Heart left ventricle (tissue), 16 donors: ENCODE results near the gene JAKMIP3. TPM values are rescaled to one million over a fixed set of nuclear protein-coding genes. Genes with fewer than 3 reads are reported as not detected.

Source experiments
- ATAC-seq, 4 donors: fragments of 200-7000 bp; cut with Tn5 transposase; one replicate each; pipeline ENCODE4 v1.9.1; 2020 to 2022; ENCODE audit warnings: moderate library complexity in 4 of 4, mild to moderate bottlenecking in 3 of 4, moderate number of reproducible peaks in 1 of 4
- DNase-seq, 5 donors: peaks; one replicate each; pipeline ENCODE4 v3.0.0-alpha.2; 2020
- H3K27ac ChIP-seq, 12 donors: fragments of 200-600 bp; sonication (generic) in 4 of 12; one replicate each; pipeline versions ENCODE4 v1.5.0 to v1.8.0; 2016 to 2022; ENCODE audit warnings: mild to moderate bottlenecking in 2 of 12
- H3K27me3 ChIP-seq, 9 donors: fragments of 200-600 bp; sonication (generic) in 2 of 9; one replicate each; pipeline versions ENCODE4 v1.5.1 to v1.8.0; 2016 to 2022; ENCODE audit warnings: mild to moderate bottlenecking in 3 of 9
- H3K36me3 ChIP-seq, 9 donors: fragments of 200-600 bp; sonication (generic) in 2 of 9; one replicate each; pipeline versions ENCODE4 v1.5.0 to v1.8.0; 2018 to 2022; ENCODE audit warnings: mild to moderate bottlenecking in 2 of 9
- H3K4me1 ChIP-seq, 12 donors: fragments of 200-600 bp; sonication (generic) in 4 of 12; one replicate each; pipeline versions ENCODE4 v1.5.0 to v1.8.0; 2016 to 2022; ENCODE audit warnings: mild to moderate bottlenecking in 3 of 12
- H3K4me3 ChIP-seq, 12 donors: fragments of 200-600 bp; sonication (generic) in 4 of 12; one replicate each; pipeline versions ENCODE4 v1.5.0 to v1.8.0; 2017 to 2022; ENCODE audit warnings: mild to moderate bottlenecking in 9 of 12, moderate library complexity in 4 of 12
- H3K9me3 ChIP-seq, 12 donors: fragments of 200-600 bp; sonication (generic) in 4 of 12; one replicate each; pipeline versions ENCODE4 v1.5.0 to v1.8.0; 2016 to 2022; ENCODE audit warnings: mild to moderate bottlenecking in 1 of 12
- CTCF ChIP-seq, 12 donors: fragments of 200-600 bp; sonication (generic) in 4 of 12; IDR thresholded peaks; one replicate each; pipeline versions ENCODE4 v1.5.0 to v1.8.0; 2018 to 2022; ENCODE audit warnings: antibody characterized with exemption in 12 of 12, mild to moderate bottlenecking in 5 of 12
- POLR2A ChIP-seq, 2 donors: fragments of 450-650 bp; IDR thresholded peaks; one replicate each; pipeline ENCODE4 v1.6.1; 2017; ENCODE audit warnings: antibody characterized with exemption in 2 of 2, mild to moderate bottlenecking in 2 of 2, moderate library complexity in 2 of 2
- WGBS, 4 donors: extraction: QIAGEN DNeasy Blood & Tissue Kit in 2 of 4; methylation state at CpG; one replicate each; pipeline versions ENCODE4 v1.1.5 to v1.1.7; 2013 to 2018; 5-methylcytosine and 5-hydroxymethylcytosine counted together
- intact Hi-C, 10 donors: fragments of 100-400 bp; cut with DNase I; formaldehyde crosslinking; loops; one replicate each; pipeline versions ENCODE4 v1.11.1 to v1.14.2; 2022
- polyA plus RNA-seq, 2 donors: library from polyadenylated mRNA; stranded (reverse); fragments of 200-250 nt; gene quantifications; one replicate each; pipeline ENCODE4 v1.2.3, GENCODE V29; 2013
- total RNA-seq, 9 donors: library from RNA; depleted of rRNA in 2 of 9; stranded (reverse); fragments of >200 nt in 2 of 9; fragmentation: NEBNext Ultra II Directional in 3 of 9; extraction: Animal tissue kit (Norgen Biotek cat#: 25700) in 3 of 9; gene quantifications; one replicate each; pipeline versions ENCODE4 v1.1.0 to v1.2.4, GENCODE V29; 2016 to 2023
- donor health status: ischemic (EF 13 %, LVEDD 7.1; RV severe dilation, severe dysfunction).
- donor health status: healthy with polysubstance abuse.
- donor health status: DM: no; HTN: yes; CAD: no.
- donor health status: DM: no; HTN: no; CAD: no.
- donor health status: ischemic (EF 25% LVEDD 6.9; RV normal size, moderate dysfunction).
- donor health status: ischemic (EF 25% LVEDD 5.7; RV mildly dilated, moderate dysfunction).
- donor health status: healthy.
- donor health status: DM: yes; HTN: yes; CAD: no.
- donor health status: ischemic (EF 35%, LVEDD 5.7; RV mildly dilated, moderate dysfunction).
- donor health status: nonischemic (EF 11% LVEDD 7.7; RV severe dilation, severe dysfunction).
- donor health status: DM: yes; HTN: yes; CAD: no.
- donor health status: PGD.
- donor health status: ischemic (EF 29% LVEDD 5.4; RV normal size, mild dysfunction).
- donor health status: nonischemic (EF 23%, LVEDD 6.1; RV moderate dilation, normal function).

Gene JAKMIP3
- total and polyA plus RNA-seq, 11 donors = 0.06 to 3.1 (median 1.3) TPM

- no peak overlapping the region for H3K4me3 ChIP-seq
- intact Hi-C loops = no loop called here
Measured at GRCh38 chr10:132061030-132061429, 4.7 kb upstream of the JAKMIP3 start.

GRCh38 chr10:132061465-132061864 is 4.3 kb upstream of the JAKMIP3 start:
- H3K27me3 ChIP-seq = no peaks in the 10 kb centered on the region
- H3K27ac ChIP-seq = no peak overlapping the region
- H3K4me3 ChIP-seq = no peak overlapping the region
- H3K4me1 ChIP-seq = peaks cover 0 to 22% (median 5%) of the 10 kb centered on the region in 12 donors
- TF ChIP-seq POLR2A (IDR thresholded peaks at IDR 0.05) (no peak), CTCF (IDR thresholded peaks at IDR 0.05) (no peak)
- H3K9me3 ChIP-seq = no peaks in the 10 kb centered on the region
- no peaks in the 10 kb centered on the region for H3K36me3 ChIP-seq
- 86 to 90% (median 88%) methylated on average over 6 of the region's 6 CpGs for WGBS, 4 donors
- ATAC-seq (no peak), DNase-seq (no peak)
- intact Hi-C loops = no loop called here

More at GRCh38 chr10:132061030-132061429, 4.7 kb upstream of the JAKMIP3 start:
- no peak overlapping the region for H3K27ac ChIP-seq
- TF ChIP-seq POLR2A (IDR thresholded peaks at IDR 0.05) = no peak
- no peak for TF ChIP-seq CTCF (IDR thresholded peaks at IDR 0.05)
- H3K36me3 ChIP-seq = no peaks in the 10 kb centered on the region
- 92 to 95% (median 95%) methylated on average over 18 of the region's 18 CpGs for WGBS, 4 donors
- peaks cover 0 to 18% (median 5%) of the 10 kb centered on the region in 12 donors for H3K4me1 ChIP-seq
- no peaks in the 10 kb centered on the region for H3K9me3 ChIP-seq
- H3K27me3 ChIP-seq = no peaks in the 10 kb centered on the region
- DNase-seq (peak in 1 of 5 donors; percentile 5), ATAC-seq (no peak)

- 80 to 95% (median 86%) methylated on average over 11 of the region's 11 CpGs for WGBS, 4 donors
- H3K4me3 ChIP-seq = no peak overlapping the region
- DNase-seq (peak in 1 of 5 donors; percentile 30), ATAC-seq (no peak)
- H3K4me1 ChIP-seq = peaks cover 0 to 26% (median 6%) of the 10 kb centered on the region in 12 donors
- no peak for TF ChIP-seq CTCF (IDR thresholded peaks at IDR 0.05)
- no peak for TF ChIP-seq POLR2A (IDR thresholded peaks at IDR 0.05)
- no peaks in the 10 kb centered on the region for H3K9me3 ChIP-seq
- intact Hi-C loops = no loop called here
- H3K36me3 ChIP-seq = no peaks in the 10 kb centered on the region
- H3K27me3 ChIP-seq = no peaks in the 10 kb centered on the region
- no peak overlapping the region for H3K27ac ChIP-seq
Measured at GRCh38 chr10:132062116-132062515, 3.6 kb upstream of the JAKMIP3 start.

GRCh38 chr10:132062641-132063390 is 2.9 kb upstream of the JAKMIP3 start:
- Histone ChIP-seq H3K27me3 (no peaks in the 10 kb centered on the region), H3K4me3 (no peak overlapping the region), H3K9me3 (no peaks in the 10 kb centered on the region), H3K36me3 (no peaks in the 10 kb centered on the region), H3K4me1 (peaks cover 0 to 26% (median 6%) of the 10 kb centered on the region in 12 donors), H3K27ac (no peak overlapping the region)
- DNase-seq (peak in 2 of 5 donors; percentile 46 to 64), ATAC-seq (no peak)
- WGBS, 4 donors = 53 to 72% (median 62%) methylated on average over 15 to 17 of the region's 17 CpGs
- intact Hi-C loops = no loop called here
- TF ChIP-seq CTCF (IDR thresholded peaks at IDR 0.05) = no peak
- no peak for TF ChIP-seq POLR2A (IDR thresholded peaks at IDR 0.05)
